Panc1 (cell line): Measurements from ENCODE around the gene SCN7A. TPM values are rescaled to one million over a fixed set of nuclear protein-coding genes. Genes with fewer than 3 reads are reported as not detected.

Experiments
- ATAC-seq: fragments of 200-7000 bp; cut with Tn5 transposase; 2 replicates; pipeline ENCODE4 v1.9.1; 2020; ENCODE audit warnings: mild to moderate bottlenecking, moderate library complexity
- BruUV-seq: library from RNA; stranded (reverse); fragments of 400-500 nt; replicated peaks from 2 replicates; lab custom pipeline; 2021; lab: Mats Ljungman, UMichigan
- CTCF ChIA-PET: fragments of 300-600 bp; sonication (Branson Sonifier 250); formaldehyde crosslinking; loops from one replicate; lab custom pipeline; 2022; ENCODE audit warnings: antibody characterized with exemption; lab: Charles Lee
- POLR2A ChIA-PET: fragments of 300-600 bp; sonication (Branson Sonifier 250); formaldehyde crosslinking; loops from one replicate; lab custom pipeline; 2022; ENCODE audit warnings: antibody characterized with exemption; lab: Charles Lee
- DNase-seq: peaks from one replicate; pipeline ENCODE4 v3.0.0-alpha.2; 2010; ENCODE audit warnings: low read depth, low spot score
- H3K27ac ChIP-seq: 2 replicates; pipeline ENCODE4 v1.5.1; 2011; ENCODE audit warnings: mild to moderate bottlenecking, low read length, inconsistent platforms
- H3K27me3 ChIP-seq: fragments of 200-500 bp; sonication (Bioruptor generic); 2 replicates; pipeline ENCODE4 v1.6.0; 2014; ENCODE audit warnings: low read length, inconsistent platforms; ENCODE audit not compliant: control insufficient read depth, insufficient read depth
- H3K36me3 ChIP-seq: fragments of 200-500 bp; sonication (Bioruptor generic); 2 replicates; pipeline ENCODE4 v1.5.1; 2014; ENCODE audit warnings: inconsistent platforms, mild to moderate bottlenecking, low read length, moderate library complexity; ENCODE audit not compliant: control insufficient read depth, insufficient read depth
- H3K4me1 ChIP-seq: 2 replicates; pipeline ENCODE4 v1.5.1; 2011; ENCODE audit warnings: inconsistent platforms, mild to moderate bottlenecking, low read length, moderate library complexity; ENCODE audit not compliant: control insufficient read depth, insufficient read depth
- H3K4me3 ChIP-seq, 2 experiments: 2 replicates each; pipeline ENCODE4 v1.5.1; 2011 to 2012; ENCODE audit warnings: low read depth in 2 of 2, low read length in 2 of 2, mild to moderate bottlenecking in 2 of 2, inconsistent platforms in 1 of 2, moderate library complexity in 1 of 2
- H3K9me3 ChIP-seq: fragments of 200-500 bp; sonication (Bioruptor generic); 2 replicates; pipeline ENCODE4 v1.5.1; 2014; ENCODE audit warnings: low read depth, mild to moderate bottlenecking, inconsistent platforms, low read length, moderate library complexity; ENCODE audit not compliant: control insufficient read depth, insufficient read depth
- CTCF ChIP-seq: fragments of 450-650 bp; IDR thresholded peaks from 2 replicates; pipeline ENCODE4 v1.5.1; 2017; ENCODE audit warnings: mild to moderate bottlenecking
- POLR2AphosphoS5 ChIP-seq: IDR thresholded peaks from 2 replicates; pipeline ENCODE4 v1.6.1; 2012; ENCODE audit warnings: mild to moderate bottlenecking, low read depth, low read length, moderate library complexity
- SIN3A ChIP-seq: IDR thresholded peaks from 2 replicates; pipeline ENCODE4 v1.6.1; 2012; ENCODE audit warnings: low read depth, mild to moderate bottlenecking, low read length, moderate library complexity, borderline replicate concordance; ENCODE audit not compliant: insufficient read depth
- TCF7L2 ChIP-seq: IDR thresholded peaks from 2 replicates; pipeline ENCODE4 v1.6.1; 2011; ENCODE audit warnings: mild to moderate bottlenecking, low read depth, low read length, inconsistent platforms
- in situ Hi-C: cut with HindIII; loops from 2 replicates; pipeline ENCODE4 v1.10.0; 2016; ENCODE audit warnings: low sequenced_read_pairs, low pct_unique_long_range_greater_than_20kb
- intact Hi-C: fragments of 100-400 bp; cut with micrococcal nuclease; formaldehyde crosslinking; loops from one replicate; pipeline ENCODE4 v1.10.0; 2022; ENCODE audit not compliant: unreplicated experiment
- total RNA-seq: library from RNA; stranded (reverse); gene quantifications from one replicate; pipeline ENCODE4 v1.2.1, GENCODE V29; 2021; ENCODE audit not compliant: unreplicated experiment
- TF ChIP-seq, protein P1 (sequence below), 2 experiments: IDR thresholded peaks; 2 replicates each; pipeline ENCODE4 v1.6.1; 2011 to 2012; ENCODE audit warnings: low read depth in 2 of 2, control low read depth in 1 of 2, low read length in 1 of 2, mild to moderate bottlenecking in 1 of 2, moderate library complexity in 1 of 2; ENCODE audit not compliant: insufficient read depth in 1 of 2

Gene SCN7A
- total RNA-seq, 1 experiment from 2014 or later = 0.03 TPM

DNA sequence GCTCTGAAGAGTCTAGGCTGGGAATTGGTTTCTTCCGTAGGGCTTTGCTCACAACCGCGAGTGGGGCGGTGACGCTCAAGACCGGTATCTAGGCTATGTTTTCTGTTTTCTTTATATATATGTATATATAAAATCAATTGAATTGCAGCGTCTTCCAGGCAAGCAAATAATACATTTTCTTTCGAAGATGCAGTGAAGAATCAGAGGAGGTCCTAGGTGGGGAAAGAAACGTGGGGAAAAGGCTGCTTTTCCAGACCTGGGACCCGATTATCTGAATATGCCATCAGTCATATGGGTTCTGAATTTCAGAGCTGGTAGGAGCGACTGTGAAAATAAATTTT is 117.6 kb downstream of the SCN7A start:
- intact Hi-C loops = no loop called here
- POLR2A ChIA-PET = no interaction called here

GRCh38 chr2:166375736-166376487 is 118.1 kb downstream of the SCN7A start, which contains the start of gene SCN9A:
TSS of gene SCN9A (minus strand) at chr2:166375944. CDS start at chr2:166311756, 64,188 bp downstream.
- no peak for DNase-seq
- TF ChIP-seq POLR2AphosphoS5 (no peak), CTCF (no peak; the same call in 1 of the 2 replicates)
- H3K36me3 ChIP-seq = no peaks in the 10 kb centered on the region
- BruUV-seq = no TSS peak
- no peaks in the 10 kb centered on the region; the same call in 1 of the 2 replicates for H3K4me1 ChIP-seq
- peak; percentile 91 for ATAC-seq
- H3K27me3 ChIP-seq = peaks cover 8% of the 10 kb centered on the region
- intact Hi-C loops = no loop called here
- in situ Hi-C loops = no loop called here
- ChIA-PET POLR2A (no interaction called here), CTCF (no interaction called here)
- H3K27ac ChIP-seq = no peak within 1 kb of the TSS
- H3K9me3 ChIP-seq = no peaks in the 10 kb centered on the region
- peak within 1 kb of the TSS; percentile 48 to 59 for H3K4me3 ChIP-seq

More for the DNA sequence above, 117.6 kb downstream of the SCN7A start:
- in situ Hi-C loops = no loop called here
- H3K27me3 ChIP-seq = peaks cover 8% of the 10 kb centered on the region
- no TSS peak for BruUV-seq
- peak overlapping the region; percentile 48 to 59 for H3K4me3 ChIP-seq
- DNase-seq (no peak), ATAC-seq (no peak)
- TF ChIP-seq TCF7L2 (no peak), POLR2AphosphoS5 (no peak), CTCF (no peak), SIN3A (no peak)
- TF ChIP-seq, protein P1, sequence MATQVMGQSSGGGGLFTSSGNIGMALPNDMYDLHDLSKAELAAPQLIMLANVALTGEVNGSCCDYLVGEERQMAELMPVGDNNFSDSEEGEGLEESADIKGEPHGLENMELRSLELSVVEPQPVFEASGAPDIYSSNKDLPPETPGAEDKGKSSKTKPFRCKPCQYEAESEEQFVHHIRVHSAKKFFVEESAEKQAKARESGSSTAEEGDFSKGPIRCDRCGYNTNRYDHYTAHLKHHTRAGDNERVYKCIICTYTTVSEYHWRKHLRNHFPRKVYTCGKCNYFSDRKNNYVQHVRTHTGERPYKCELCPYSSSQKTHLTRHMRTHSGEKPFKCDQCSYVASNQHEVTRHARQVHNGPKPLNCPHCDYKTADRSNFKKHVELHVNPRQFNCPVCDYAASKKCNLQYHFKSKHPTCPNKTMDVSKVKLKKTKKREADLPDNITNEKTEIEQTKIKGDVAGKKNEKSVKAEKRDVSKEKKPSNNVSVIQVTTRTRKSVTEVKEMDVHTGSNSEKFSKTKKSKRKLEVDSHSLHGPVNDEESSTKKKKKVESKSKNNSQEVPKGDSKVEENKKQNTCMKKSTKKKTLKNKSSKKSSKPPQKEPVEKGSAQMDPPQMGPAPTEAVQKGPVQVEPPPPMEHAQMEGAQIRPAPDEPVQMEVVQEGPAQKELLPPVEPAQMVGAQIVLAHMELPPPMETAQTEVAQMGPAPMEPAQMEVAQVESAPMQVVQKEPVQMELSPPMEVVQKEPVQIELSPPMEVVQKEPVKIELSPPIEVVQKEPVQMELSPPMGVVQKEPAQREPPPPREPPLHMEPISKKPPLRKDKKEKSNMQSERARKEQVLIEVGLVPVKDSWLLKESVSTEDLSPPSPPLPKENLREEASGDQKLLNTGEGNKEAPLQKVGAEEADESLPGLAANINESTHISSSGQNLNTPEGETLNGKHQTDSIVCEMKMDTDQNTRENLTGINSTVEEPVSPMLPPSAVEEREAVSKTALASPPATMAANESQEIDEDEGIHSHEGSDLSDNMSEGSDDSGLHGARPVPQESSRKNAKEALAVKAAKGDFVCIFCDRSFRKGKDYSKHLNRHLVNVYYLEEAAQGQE (IDR thresholded peaks at IDR 0.05; ENCODE audit: insufficient read depth in 1 of 2, low read depth in 2 of 2, low read length in 1 of 2) = no peak
- H3K4me1 ChIP-seq = no peaks in the 10 kb centered on the region; the same call in 1 of the 2 replicates
- no peak overlapping the region for H3K27ac ChIP-seq
- CTCF ChIA-PET = no interaction called here
- H3K9me3 ChIP-seq = no peaks in the 10 kb centered on the region
- H3K36me3 ChIP-seq = no peaks in the 10 kb centered on the region
